ENCODE results near the gene GAB2. TPM values are rescaled to one million over a fixed set of nuclear protein-coding genes. Genes with fewer than 3 reads are reported as not detected.
A peak's percentile ranks its signal among the peaks of the same experiment; 100 is the strongest.

GAB2 gene
- total and polyA plus RNA-seq, 12 donors: 2.4 to 22.4 (median 16.2) TPM

- Histone ChIP-seq H3K36me3 (replicated peaks in 1 of 2) (peaks cover 0 to 70% of the 10 kb centered on the region in 2 donors), H3K4me1 (replicated peaks in 1 of 2) (peaks cover 0 to 18% of the 10 kb centered on the region in 2 donors), H3K4me3 (no peak overlapping the region), H3K27me3 (no peaks in the 10 kb centered on the region), H3K9me3 (replicated peaks in 1 of 3) (no peaks in the 10 kb centered on the region), H3K27ac (peak overlapping the region in 3 of 5 donors; percentile 10 to 76 (median 75))
- peak; percentile 81 to 90 (median 88) for DNase-seq
- TF ChIP-seq CTCF (IDR thresholded peaks at IDR 0.05) (no peak), POLR2A (IDR thresholded peaks at IDR 0.05) (no peak)
- intact Hi-C loops (cut with DNase I): loop anchor here in 1 of 2 donors (10.0 kb wide), 1 partner anchor 352 kb away; no protein-coding TSS in a partner anchor
- 52 to 62% (median 58%) methylated on average over 2 to 11 of the region's 11 CpGs for WGBS, 4 donors
These were observed 204.8 kb downstream of the GAB2 start for GRCh38 chr11:78212586-78213371.

GRCh38 chr11:78211565-78211964, 206.1 kb downstream of the GAB2 start:
- peaks cover 0 to 20% of the 10 kb centered on the region in 2 donors for H3K4me1 ChIP-seq (replicated peaks in 1 of 2)
- TF ChIP-seq CTCF (IDR thresholded peaks at IDR 0.05) (no peak), POLR2A (IDR thresholded peaks at IDR 0.05) (no peak)
- intact Hi-C loops (cut with DNase I): loop anchor here in 1 of 2 donors (10.0 kb wide), 1 partner anchor 353 kb away; no protein-coding TSS in a partner anchor
- WGBS, 4 donors: 95 to 97% (median 95%) methylated on average over 5 of the region's 5 CpGs
- no peaks in the 10 kb centered on the region for H3K9me3 ChIP-seq (replicated peaks in 1 of 3)
- no peak overlapping the region for H3K27ac ChIP-seq
- no peak for DNase-seq
- peaks cover 0 to 75% of the 10 kb centered on the region in 2 donors for H3K36me3 ChIP-seq (replicated peaks in 1 of 2)
- H3K4me3 ChIP-seq: no peak overlapping the region
- H3K27me3 ChIP-seq: no peaks in the 10 kb centered on the region

- no peak for TF ChIP-seq POLR2A (IDR thresholded peaks at IDR 0.05)
- no peak for TF ChIP-seq CTCF (IDR thresholded peaks at IDR 0.05)
- Histone ChIP-seq H3K27ac (no peak overlapping the region), H3K36me3 (replicated peaks in 1 of 2) (peaks cover 0 to 75% of the 10 kb centered on the region in 2 donors), H3K9me3 (replicated peaks in 1 of 3) (no peaks in the 10 kb centered on the region), H3K4me3 (no peak overlapping the region), H3K4me1 (replicated peaks in 1 of 2) (peaks cover 0 to 20% of the 10 kb centered on the region in 2 donors), H3K27me3 (no peaks in the 10 kb centered on the region)
- 84 to 91% (median 88%) methylated on average over 26 to 31 of the region's 31 CpGs for WGBS, 4 donors
- DNase-seq: no peak
- intact Hi-C loops (cut with DNase I): loop anchor here in 1 of 2 donors (10.0 kb wide), 1 partner anchor 355 kb away; no protein-coding TSS in a partner anchor
These were observed 207.5 kb downstream of the GAB2 start for GRCh38 chr11:78210000-78210608.

- H3K27me3 ChIP-seq: no peaks in the 10 kb centered on the region
- no peak overlapping the region for H3K4me3 ChIP-seq
- no peak for TF ChIP-seq POLR2A (IDR thresholded peaks at IDR 0.05)
- TF ChIP-seq CTCF (IDR thresholded peaks at IDR 0.05): no peak
- H3K27ac ChIP-seq: no peak overlapping the region
- H3K4me1 ChIP-seq (replicated peaks in 1 of 2): peaks cover 0 to 20% of the 10 kb centered on the region in 2 donors
- WGBS, 4 donors: 88 to 93% (median 90%) methylated on average over 16 to 18 of the region's 18 CpGs
- no peaks in the 10 kb centered on the region for H3K9me3 ChIP-seq (replicated peaks in 1 of 3)
- H3K36me3 ChIP-seq (replicated peaks in 1 of 2): peaks cover 0 to 69% of the 10 kb centered on the region in 2 donors
- intact Hi-C loops (cut with DNase I): no loop called here
- DNase-seq: peak in 1 of 7 donors; percentile 3
These were observed 208.1 kb downstream of the GAB2 start for GRCh38 chr11:78209478-78209877.

Data from adrenal gland (tissue), 12 donors.